ACC112 (cell line): Measurements from ENCODE around the gene ALDH2.
A peak's percentile ranks its signal among the peaks of the same experiment; 100 is the strongest.

Source experiments
- H2AFZ ChIP-seq: fragments of 200-600 bp; sonication (generic); one replicate; pipeline ENCODE4 v1.6.0; 2017; ENCODE audit warnings: antibody characterized with exemption, low read length; ENCODE audit not compliant: unreplicated experiment
- H3K27ac ChIP-seq: fragments of 200-600 bp; sonication (generic); 2 replicates; pipeline ENCODE4 v1.5.1; 2014; ENCODE audit warnings: low read depth, mild to moderate bottlenecking, antibody characterized with exemption, low read length, moderate library complexity
- H3K27me3 ChIP-seq: fragments of 200-600 bp; sonication (generic); 2 replicates; pipeline ENCODE4 v1.6.1; 2014; ENCODE audit warnings: mild to moderate bottlenecking, antibody characterized with exemption, low read length, moderate library complexity, mixed read lengths; ENCODE audit not compliant: insufficient read depth
- H3K36me3 ChIP-seq: fragments of 200-600 bp; sonication (generic); 2 replicates; pipeline ENCODE4 v1.6.1; 2016; ENCODE audit warnings: mild to moderate bottlenecking, antibody characterized with exemption, low read length, moderate library complexity, mixed read lengths; ENCODE audit not compliant: insufficient read depth
- H3K4me1 ChIP-seq: fragments of 200-600 bp; sonication (generic); one replicate; pipeline ENCODE4 v1.6.1; 2016; ENCODE audit warnings: low read length, mixed read lengths; ENCODE audit not compliant: insufficient read depth, unreplicated experiment, control insufficient read depth
- H3K4me3 ChIP-seq: fragments of 200-600 bp; sonication (generic); 2 replicates; pipeline ENCODE4 v1.5.1; 2014; ENCODE audit warnings: mild to moderate bottlenecking, low read depth, low read length
- H3K79me2 ChIP-seq: fragments of 200-600 bp; sonication (generic); one replicate; pipeline ENCODE4 v1.6.0; 2016; ENCODE audit warnings: low read length; ENCODE audit not compliant: control insufficient read depth, unreplicated experiment, insufficient read depth

ALDH2 gene

DNA sequence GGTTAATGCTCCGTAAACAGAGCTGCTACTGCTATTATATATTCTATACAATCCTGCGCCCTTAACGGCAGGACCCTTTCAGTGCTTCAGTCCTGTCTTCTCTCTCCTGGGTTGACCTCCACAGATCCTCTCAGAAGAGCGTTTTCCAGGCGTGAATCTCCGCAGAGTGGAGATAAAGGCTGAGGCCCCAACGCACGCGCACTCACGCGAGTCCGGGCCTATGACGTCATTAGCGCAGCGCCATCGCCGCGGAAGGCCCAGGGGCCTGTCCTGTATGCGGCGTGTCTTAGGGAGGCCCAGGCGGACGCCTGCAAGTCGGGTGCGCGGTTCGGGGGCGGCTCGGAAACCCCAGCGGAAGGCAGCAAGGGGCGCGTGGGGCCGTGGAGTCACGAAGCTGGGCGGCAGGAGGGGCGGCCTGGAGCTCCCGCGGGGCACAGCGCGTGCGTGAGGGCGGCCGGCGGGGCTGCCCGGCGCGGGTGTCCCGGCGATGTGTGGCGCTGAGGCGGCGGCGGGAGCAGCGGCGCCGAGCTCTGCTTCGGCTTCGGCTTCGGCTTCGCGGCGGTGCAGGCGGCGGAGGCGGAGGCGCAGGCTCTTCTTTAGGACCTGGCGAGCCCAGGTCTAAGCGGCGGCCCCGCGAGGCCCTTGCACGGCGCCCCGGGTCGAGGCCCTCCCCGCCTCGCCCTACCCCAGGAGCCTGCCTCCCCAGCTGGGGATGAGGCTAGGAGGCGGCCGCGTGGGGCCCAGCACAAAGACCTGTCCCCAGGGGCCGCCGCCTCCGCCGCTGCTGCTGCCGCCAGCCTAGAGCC, 75.2 kb downstream of the ALDH2 start, which contains the start of gene MAPKAPK5:
TSS of gene MAPKAPK5 (plus strand) at position 479 of the 806 bp plus-strand sequence. CDS start 506 bp downstream, outside the sequence.
- Histone ChIP-seq H3K79me2 (peaks cover 68% of the 10 kb centered on the region), H3K4me1 (peaks cover 20% of the 10 kb centered on the region), H2AFZ (peak within 1 kb of the TSS; percentile 99), H3K36me3 (peaks cover 8% of the 10 kb centered on the region), H3K27me3 (no peaks in the 10 kb centered on the region), H3K4me3 (peak within 1 kb of the TSS; percentile 98), H3K27ac (peak within 1 kb of the TSS; percentile 89)

DNA sequence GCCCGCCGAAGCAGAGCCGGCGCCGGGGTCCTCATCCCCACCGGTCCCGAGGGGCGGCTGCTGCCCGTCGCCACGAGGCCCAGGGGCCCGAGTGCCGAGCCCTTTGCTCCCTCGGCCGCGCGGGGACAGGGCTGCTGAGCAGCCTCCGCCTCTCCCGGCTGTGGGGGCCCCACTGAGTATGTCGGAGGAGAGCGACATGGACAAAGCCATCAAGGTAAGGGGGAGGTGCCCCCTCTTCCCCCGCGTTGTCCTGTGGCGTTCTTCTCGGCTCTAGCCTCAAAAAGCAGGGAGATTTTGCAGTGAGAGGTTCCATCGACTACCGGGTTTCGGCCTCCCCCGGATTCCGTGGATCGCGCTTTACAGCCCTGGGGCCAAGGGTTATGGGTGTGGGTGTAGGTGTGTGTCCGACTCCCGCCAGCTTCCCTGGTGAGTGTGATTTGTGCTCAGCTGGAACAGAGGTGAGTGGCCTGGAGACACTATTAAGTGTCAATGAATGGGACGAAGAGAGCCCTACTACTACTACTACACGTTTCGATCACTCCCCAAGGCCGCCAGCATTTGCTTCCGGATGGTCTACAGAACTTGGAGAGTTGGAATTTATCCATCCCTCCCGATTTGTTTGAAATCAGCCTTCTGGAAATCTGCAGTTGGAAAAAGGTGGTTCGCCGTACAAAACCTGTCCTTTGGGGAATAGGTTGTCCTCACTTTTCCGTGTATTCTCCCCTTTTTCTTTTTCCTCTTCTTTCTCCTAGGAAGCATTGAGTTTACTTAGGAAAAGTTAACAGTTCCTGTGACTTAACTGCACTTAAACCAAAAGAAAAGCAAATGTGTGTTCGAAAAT, 76.0 kb downstream of the ALDH2 start:
- Histone ChIP-seq H3K4me3 (peak overlapping the region; percentile 98), H3K79me2 (peaks cover 76% of the 10 kb centered on the region), H2AFZ (peak overlapping the region; percentile 99), H3K27me3 (no peaks in the 10 kb centered on the region), H3K27ac (peak overlapping the region; percentile 89), H3K4me1 (peaks cover 20% of the 10 kb centered on the region), H3K36me3 (peaks cover 11% of the 10 kb centered on the region)

DNA sequence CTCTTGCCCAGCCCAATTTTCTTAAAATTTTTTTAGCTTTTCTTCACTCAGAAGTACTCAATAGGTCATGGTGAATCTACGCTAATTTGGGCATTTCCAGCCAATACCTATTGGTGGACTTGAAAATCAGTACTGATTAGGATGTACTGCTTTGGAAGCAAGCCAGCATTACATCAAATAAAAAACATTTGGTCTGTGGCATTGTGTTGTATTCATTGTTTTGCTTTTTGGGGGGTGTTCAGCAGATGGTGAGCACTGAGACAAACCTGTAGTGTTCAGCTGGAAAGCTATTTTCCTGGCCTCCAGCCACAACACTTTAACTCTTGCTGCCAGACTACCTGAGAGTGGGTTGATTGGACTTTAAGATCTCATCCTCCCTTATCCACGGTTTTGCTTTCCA, 79.3 kb downstream of the ALDH2 start:
- H3K27me3 ChIP-seq: no peaks in the 10 kb centered on the region
- H3K4me3 ChIP-seq: no peak overlapping the region
- H2AFZ ChIP-seq: no peak overlapping the region
- no peak overlapping the region for H3K27ac ChIP-seq
- peaks cover 15% of the 10 kb centered on the region; the same call in 1 of the 2 replicates for H3K36me3 ChIP-seq
- peaks cover 85% of the 10 kb centered on the region for H3K79me2 ChIP-seq
- peaks cover 10% of the 10 kb centered on the region for H3K4me1 ChIP-seq

DNA sequence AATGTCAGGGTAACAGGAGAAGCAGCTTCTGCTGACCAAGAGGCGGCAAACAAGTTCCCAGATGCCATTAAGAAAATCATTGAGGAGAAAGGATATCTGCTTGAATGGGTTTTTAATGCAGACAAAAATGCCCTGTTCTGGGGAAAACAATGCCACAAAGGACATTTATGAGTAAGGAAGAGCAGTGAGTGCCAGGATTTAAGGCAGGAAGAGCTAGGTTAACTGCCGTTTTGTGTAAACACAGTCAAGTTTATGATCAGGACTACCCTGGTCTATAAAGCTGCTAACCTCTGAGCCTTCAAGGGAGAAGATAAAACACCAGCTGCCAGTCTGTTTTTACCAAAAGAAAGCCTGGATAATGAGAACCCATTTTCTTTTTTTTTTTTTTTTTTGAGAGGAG, 83.8 kb downstream of the ALDH2 start:
- H3K27me3 ChIP-seq: no peaks in the 10 kb centered on the region
- no peak overlapping the region for H2AFZ ChIP-seq
- H3K27ac ChIP-seq: no peak overlapping the region
- peaks cover 81% of the 10 kb centered on the region for H3K79me2 ChIP-seq
- H3K4me1 ChIP-seq: peaks cover 5% of the 10 kb centered on the region
- no peak overlapping the region for H3K4me3 ChIP-seq
- H3K36me3 ChIP-seq: peaks cover 15% of the 10 kb centered on the region; the same call in 1 of the 2 replicates

DNA sequence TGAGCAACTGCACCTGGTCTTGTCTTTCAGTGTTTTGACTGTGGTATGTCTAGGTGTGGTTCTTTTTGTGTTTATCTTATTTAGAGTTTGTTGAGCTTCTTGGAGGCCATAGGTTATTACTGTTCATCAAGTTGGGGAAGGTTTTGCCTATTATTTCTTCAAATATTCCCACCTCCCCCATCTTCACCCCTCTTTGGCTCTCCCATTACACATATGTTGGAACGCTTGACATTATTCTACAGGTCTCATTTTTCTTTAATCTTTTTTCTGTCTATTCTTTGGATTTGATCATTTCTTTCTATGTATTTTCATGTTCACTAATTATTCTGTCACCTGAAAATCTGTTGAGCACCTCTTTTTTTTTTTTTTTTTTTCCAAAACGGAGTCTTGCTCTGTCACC, 91.5 kb downstream of the ALDH2 start:
- Histone ChIP-seq H3K27ac (no peak overlapping the region), H3K36me3 (peaks cover 9% of the 10 kb centered on the region), H3K79me2 (peaks cover 80% of the 10 kb centered on the region), H3K27me3 (no peaks in the 10 kb centered on the region), H3K4me1 (no peaks in the 10 kb centered on the region), H3K4me3 (no peak overlapping the region), H2AFZ (no peak overlapping the region)

DNA sequence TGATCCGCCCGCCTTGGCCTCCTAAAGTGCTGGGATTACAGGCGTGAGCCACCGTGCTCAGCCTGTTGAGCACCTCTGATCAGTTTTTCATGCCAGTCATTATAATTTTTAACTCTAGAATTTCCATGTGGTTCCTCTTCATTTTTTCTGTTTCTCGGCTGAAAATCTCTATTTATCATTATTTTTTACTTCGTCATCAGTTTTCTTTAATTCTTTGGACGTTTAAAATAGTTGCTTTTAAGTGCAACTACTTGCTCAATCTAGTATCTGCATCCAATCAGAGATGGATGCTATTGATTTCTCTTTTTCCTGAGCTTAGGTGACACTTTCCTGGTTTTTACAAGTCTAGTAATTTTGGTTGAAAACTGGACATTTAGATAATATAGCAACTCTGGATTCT, 92.0 kb downstream of the ALDH2 start:
- Histone ChIP-seq H3K79me2 (peaks cover 77% of the 10 kb centered on the region), H3K4me1 (no peaks in the 10 kb centered on the region)

DNA sequence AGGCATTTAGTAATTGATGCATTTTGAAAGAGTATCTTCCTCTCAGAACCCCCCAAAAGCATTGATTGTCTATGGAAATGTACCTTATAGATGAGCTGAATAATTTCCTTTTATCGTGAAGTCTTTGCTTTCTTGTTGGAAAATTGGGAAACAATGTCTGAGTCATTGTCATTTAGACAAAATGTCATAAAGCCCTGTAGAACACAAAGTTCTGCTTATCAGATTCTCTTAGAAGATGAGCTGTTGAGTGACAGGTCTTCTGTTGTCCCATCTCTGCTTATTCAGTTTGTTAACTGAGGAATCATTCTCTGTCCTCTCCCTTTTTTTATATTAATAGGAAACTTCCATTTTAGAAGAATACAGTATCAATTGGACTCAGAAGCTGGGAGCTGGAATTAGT, 98.2 kb downstream of the ALDH2 start:
- peaks cover 33% of the 10 kb centered on the region for H3K79me2 ChIP-seq
- H3K27me3 ChIP-seq: no peaks in the 10 kb centered on the region
- no peak overlapping the region for H3K27ac ChIP-seq
- H3K4me3 ChIP-seq: no peak overlapping the region
- no peak overlapping the region for H2AFZ ChIP-seq
- peaks cover 34% of the 10 kb centered on the region for H3K36me3 ChIP-seq
- H3K4me1 ChIP-seq: peaks cover 3% of the 10 kb centered on the region

More for the DNA sequence above, 92.0 kb downstream of the ALDH2 start:
- H3K36me3 ChIP-seq: peaks cover 9% of the 10 kb centered on the region
- no peak overlapping the region for H3K27ac ChIP-seq
- H3K27me3 ChIP-seq: no peaks in the 10 kb centered on the region
- H2AFZ ChIP-seq: no peak overlapping the region
- H3K4me3 ChIP-seq: no peak overlapping the region
